ENCODE data around the gene ALKBH5. TPM values are rescaled to one million over a fixed set of nuclear protein-coding genes. Genes with fewer than 3 reads are reported as not detected.

ALKBH5 gene
- polyA plus RNA-seq, 1 experiment: 97.5 TPM

DNA sequence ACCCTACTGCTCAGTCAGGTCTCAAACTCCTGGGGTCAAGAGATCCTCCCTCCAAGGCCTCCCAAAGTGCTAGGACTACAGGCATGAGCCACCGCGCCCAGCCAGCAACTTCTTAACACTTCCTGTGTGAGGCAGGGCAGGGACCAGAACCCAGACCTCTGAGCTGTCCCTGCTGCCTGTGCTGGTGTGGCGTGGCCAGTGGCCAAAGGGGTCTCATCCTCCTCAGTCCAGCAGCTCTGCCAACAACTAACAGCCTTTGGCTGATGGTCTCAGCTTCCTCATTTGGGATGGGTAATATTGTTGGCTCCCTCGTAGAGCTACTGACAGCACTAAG is 40.4 kb downstream of the ALKBH5 start:
- Histone ChIP-seq H3K4me3 (ENCODE audit: low read depth, low read length) (no peak overlapping the region), H3K36me3 (ENCODE audit: control insufficient read depth, insufficient read depth, low read length) (no peaks in the 10 kb centered on the region), H3K27me3 (ENCODE audit: control insufficient read depth, insufficient read depth, low read length) (no peaks in the 10 kb centered on the region)
- DNase-seq (ENCODE audit: low read depth): no peak
- POLR2A ChIA-PET: no interaction called here
- CTCF ChIA-PET: interaction anchor here (1.3 to 1.4 kb wide), 2 partner anchors 9 to 24 kb away, joined by 5 to 6 read pairs; no protein-coding TSS in a partner anchor
- TF ChIP-seq, protein P1, sequence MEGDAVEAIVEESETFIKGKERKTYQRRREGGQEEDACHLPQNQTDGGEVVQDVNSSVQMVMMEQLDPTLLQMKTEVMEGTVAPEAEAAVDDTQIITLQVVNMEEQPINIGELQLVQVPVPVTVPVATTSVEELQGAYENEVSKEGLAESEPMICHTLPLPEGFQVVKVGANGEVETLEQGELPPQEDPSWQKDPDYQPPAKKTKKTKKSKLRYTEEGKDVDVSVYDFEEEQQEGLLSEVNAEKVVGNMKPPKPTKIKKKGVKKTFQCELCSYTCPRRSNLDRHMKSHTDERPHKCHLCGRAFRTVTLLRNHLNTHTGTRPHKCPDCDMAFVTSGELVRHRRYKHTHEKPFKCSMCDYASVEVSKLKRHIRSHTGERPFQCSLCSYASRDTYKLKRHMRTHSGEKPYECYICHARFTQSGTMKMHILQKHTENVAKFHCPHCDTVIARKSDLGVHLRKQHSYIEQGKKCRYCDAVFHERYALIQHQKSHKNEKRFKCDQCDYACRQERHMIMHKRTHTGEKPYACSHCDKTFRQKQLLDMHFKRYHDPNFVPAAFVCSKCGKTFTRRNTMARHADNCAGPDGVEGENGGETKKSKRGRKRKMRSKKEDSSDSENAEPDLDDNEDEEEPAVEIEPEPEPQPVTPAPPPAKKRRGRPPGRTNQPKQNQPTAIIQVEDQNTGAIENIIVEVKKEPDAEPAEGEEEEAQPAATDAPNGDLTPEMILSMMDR (IDR thresholded peaks at IDR 0.05; ENCODE audit: insufficient read depth, low read depth, low read length): no peak

DNA sequence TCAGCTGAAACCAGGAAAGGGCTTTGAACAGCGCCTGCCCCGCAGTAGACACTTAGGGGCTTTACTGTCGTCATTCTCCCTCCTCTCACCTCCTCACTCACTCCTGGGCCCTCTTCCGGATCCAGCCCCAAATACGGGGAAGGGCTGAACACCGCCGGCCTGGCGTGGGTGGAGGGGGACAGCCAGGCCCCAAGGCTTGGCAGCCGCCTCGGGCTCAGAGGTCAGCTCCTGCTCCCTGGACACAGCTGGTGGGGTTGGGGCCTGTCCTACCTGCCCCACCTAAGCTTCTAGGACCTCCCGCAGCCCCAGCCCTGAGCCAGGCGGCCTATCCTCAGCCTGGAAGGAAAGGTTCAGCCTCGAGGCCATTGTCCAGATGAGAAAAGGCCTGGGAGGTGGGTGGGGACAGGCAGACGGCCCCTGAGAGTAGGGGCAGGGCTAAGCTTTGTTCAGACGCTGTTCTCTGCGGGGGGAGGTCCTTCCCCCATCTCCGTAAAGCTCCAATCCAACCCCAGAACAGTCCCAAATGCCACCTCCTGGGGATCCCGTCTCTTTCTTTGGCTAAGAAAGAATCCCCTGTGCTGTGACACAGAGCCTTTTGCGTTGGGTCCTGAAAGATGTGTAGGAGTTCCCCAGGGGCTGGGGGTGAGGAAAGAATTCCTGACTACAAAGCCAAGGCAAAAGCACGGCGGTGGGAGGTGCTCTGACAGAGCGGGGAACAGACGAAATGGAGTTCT is 40.9 kb downstream of the ALKBH5 start:
- no peak for DNase-seq (ENCODE audit: low read depth)
- POLR2A ChIA-PET: no interaction called here
- TF ChIP-seq, protein P1 (IDR thresholded peaks at IDR 0.05; ENCODE audit: insufficient read depth, low read depth, low read length): no peak
- H3K36me3 ChIP-seq (ENCODE audit: control insufficient read depth, insufficient read depth, low read length): no peaks in the 10 kb centered on the region
- H3K4me3 ChIP-seq (ENCODE audit: low read depth, low read length): no peak overlapping the region
- H3K27me3 ChIP-seq (ENCODE audit: control insufficient read depth, insufficient read depth, low read length): no peaks in the 10 kb centered on the region
- CTCF ChIA-PET: interaction anchor here (1.3 to 1.4 kb wide), 2 partner anchors 10 to 23 kb away, joined by 5 to 6 read pairs; no protein-coding TSS in a partner anchor

DNA sequence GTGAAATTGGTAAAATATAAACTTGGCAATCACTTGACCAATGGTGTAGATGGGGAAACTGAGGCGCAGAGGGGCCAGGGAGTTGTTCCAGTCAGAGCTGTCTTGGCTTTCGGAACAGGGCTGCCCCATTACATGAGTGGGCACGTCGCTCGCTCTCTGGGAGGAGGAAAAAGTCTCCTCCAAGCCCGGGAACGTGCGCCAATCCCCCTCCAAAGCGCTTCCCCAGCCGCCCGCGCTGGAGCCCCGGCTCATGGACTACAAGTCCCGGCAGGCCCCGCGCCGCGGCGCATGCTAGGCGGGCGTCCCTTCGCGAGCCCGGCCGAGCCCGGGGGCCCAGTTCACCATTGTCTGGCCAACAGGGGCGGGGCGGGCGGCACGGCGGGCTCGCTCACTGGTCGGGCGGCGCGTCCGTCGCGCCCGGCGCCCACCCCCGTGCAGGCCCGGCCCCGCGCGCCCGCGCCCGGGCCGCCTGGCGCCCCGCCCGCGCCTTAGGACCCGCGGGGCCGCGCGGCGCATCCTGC is 41.6 kb downstream of the ALKBH5 start, which contains the start of gene LLGL1:
LLGL1 (plus strand) TSS at position 515 of the 521 bp plus-strand sequence. CDS start 48 bp downstream, outside the sequence.
- CTCF ChIA-PET: no interaction called here

DNA sequence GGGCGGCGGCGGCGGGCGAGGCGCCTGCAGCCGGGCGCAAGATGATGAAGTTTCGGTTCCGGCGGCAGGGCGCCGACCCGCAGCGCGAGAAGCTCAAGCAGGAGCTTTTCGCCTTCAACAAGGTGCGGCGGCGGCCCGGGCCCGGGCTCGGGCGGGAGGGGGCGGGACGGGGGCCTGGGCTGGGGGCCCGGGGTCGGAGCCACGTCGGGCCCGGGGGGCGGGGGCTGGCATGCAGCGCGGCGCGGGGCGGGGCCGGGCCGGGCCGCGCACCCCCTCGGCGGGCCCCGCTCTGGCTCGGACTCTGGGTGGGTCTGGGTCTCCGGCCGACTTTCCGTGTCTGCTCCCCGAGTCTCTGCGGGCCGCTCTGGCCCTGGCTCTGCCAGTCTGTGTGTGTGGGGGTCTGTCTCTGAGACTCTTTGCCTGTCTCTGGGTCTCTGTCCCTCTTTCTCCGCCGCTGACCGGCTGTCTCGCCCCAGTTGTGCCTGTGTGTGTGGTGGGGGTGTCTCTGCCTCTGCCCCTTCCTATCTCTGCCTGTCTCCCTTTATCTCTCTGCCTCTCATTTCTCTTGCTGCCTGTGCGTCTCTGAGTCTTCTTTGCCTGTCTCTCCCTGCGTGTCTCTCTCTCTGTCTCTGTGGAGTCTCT is 42.1 kb downstream of the ALKBH5 start:
- Histone ChIP-seq H3K4me3 (ENCODE audit: low read depth, low read length) (peak overlapping the region; percentile 94), H3K27me3 (ENCODE audit: control insufficient read depth, insufficient read depth, low read length) (no peaks in the 10 kb centered on the region), H3K36me3 (ENCODE audit: control insufficient read depth, insufficient read depth, low read length) (no peaks in the 10 kb centered on the region; the same call in 1 of the 2 replicates)
- POLR2A ChIA-PET: no interaction called here
- TF ChIP-seq, protein P1 (IDR thresholded peaks at IDR 0.05; ENCODE audit: insufficient read depth, low read depth, low read length): no peak
- DNase-seq (ENCODE audit: low read depth): no peak
- CTCF ChIA-PET: no interaction called here

More for the DNA sequence above, 41.6 kb downstream of the ALKBH5 start, which contains the start of gene LLGL1:
- Histone ChIP-seq H3K27me3 (ENCODE audit: control insufficient read depth, insufficient read depth, low read length) (no peaks in the 10 kb centered on the region), H3K36me3 (ENCODE audit: control insufficient read depth, insufficient read depth, low read length) (no peaks in the 10 kb centered on the region; the same call in 1 of the 2 replicates), H3K4me3 (ENCODE audit: low read depth, low read length) (peak within 1 kb of the TSS; percentile 94)
- DNase-seq (ENCODE audit: low read depth): peak; percentile 45
- TF ChIP-seq, protein P1 (IDR thresholded peaks at IDR 0.05; ENCODE audit: insufficient read depth, low read depth, low read length): no peak
- POLR2A ChIA-PET: no interaction called here

DNA sequence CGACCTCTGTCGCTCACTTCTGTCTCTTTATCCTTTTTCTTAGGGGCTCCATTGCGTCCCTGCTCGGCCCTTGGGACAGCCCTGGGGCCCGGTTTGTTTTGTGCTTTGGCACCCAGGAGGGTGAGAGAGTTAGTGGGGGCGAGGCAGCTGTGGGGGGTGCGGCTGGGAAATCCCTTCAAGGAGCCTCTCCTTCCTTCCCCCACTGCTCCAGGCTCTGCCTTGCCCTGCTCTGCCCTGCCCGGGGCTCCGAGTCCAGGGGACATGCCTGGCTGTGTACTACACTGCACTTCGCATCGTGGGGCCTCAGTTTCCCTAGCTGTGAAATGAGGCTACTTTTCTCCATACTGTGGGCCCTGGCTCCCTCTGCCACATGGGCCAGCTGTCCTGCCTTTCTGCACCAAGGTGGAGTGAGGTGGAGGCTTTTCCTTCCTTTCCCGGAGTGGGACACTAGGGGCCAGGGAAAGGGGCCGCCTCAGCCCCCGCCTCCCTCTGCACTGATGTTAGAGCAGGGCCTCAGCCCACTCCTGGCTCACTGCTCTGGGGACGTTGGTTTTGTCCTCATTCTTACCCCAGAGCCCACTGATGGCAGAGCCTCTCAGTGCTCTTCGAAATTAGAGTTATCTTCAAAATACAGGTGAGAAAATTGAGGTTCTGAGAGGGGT is 42.8 kb downstream of the ALKBH5 start:
- TF ChIP-seq, protein P1 (IDR thresholded peaks at IDR 0.05; ENCODE audit: insufficient read depth, low read depth, low read length): no peak
- H3K4me3 ChIP-seq (ENCODE audit: low read depth, low read length): peak overlapping the region; percentile 94
- H3K36me3 ChIP-seq (ENCODE audit: control insufficient read depth, insufficient read depth, low read length): no peaks in the 10 kb centered on the region; the same call in 1 of the 2 replicates
- ChIA-PET CTCF (interaction anchor here (0.6 kb wide), 1 partner anchor 84 kb away, joined by 3 read pairs; no protein-coding TSS in a partner anchor), POLR2A (no interaction called here)
- no peaks in the 10 kb centered on the region for H3K27me3 ChIP-seq (ENCODE audit: control insufficient read depth, insufficient read depth, low read length)
- DNase-seq (ENCODE audit: low read depth): no peak

Measured in BJ (cell line).